Caco-2 (cell line): Measurements from ENCODE around the gene SSBP2. TPM values are rescaled to one million over a fixed set of nuclear protein-coding genes. Genes with fewer than 3 reads are reported as not detected.

Source experiments
- BruUV-seq: library from RNA; stranded (reverse); fragments of 400-500 nt; replicated peaks from 2 replicates; lab custom pipeline; 2021; lab: Mats Ljungman, UMichigan
- CTCF ChIA-PET: fragments of 300-600 bp; sonication (Branson Sonifier 250); formaldehyde crosslinking; loops from one replicate; lab custom pipeline; 2022; ENCODE audit warnings: antibody characterized with exemption; lab: Charles Lee
- POLR2A ChIA-PET: fragments of 300-600 bp; sonication (Branson Sonifier 250); formaldehyde crosslinking; loops from one replicate; lab custom pipeline; 2022; ENCODE audit warnings: antibody characterized with exemption; lab: Charles Lee
- DNase-seq, 2 experiments: peaks; one replicate each; pipeline versions ENCODE4 v3.0.0 to v3.0.0-alpha.2; 2020 to 2022
- H3K27me3 ChIP-seq: replicated peaks from 2 replicates; pipeline ENCODE4 v1.6.0; 2011; ENCODE audit warnings: low read length; ENCODE audit not compliant: control insufficient read depth, insufficient read depth
- H3K36me3 ChIP-seq: 2 replicates; pipeline ENCODE4 v1.5.1; 2011; ENCODE audit warnings: low read length; ENCODE audit not compliant: control insufficient read depth, insufficient read depth
- H3K4me1 ChIP-seq: fragments of 250-450 bp; sonication (Bioruptor Pico); 2 replicates; pipeline ENCODE4 v1.5.1; 2020; ENCODE audit warnings: mild to moderate bottlenecking
- H3K4me3 ChIP-seq: 2 replicates; pipeline ENCODE4 v1.5.1; 2011; ENCODE audit warnings: low read depth, mild to moderate bottlenecking, control low read depth, low read length
- H3K9me3 ChIP-seq: fragments of 250-450 bp; sonication (Bioruptor Pico); 2 replicates; pipeline ENCODE4 v1.5.1; 2020; ENCODE audit warnings: mild to moderate bottlenecking, moderate library complexity
- H3K27ac Mint-ChIP-seq: one replicate; pipeline ENCODE4 v1.8.0; 2022; ENCODE audit warnings: mixed read lengths; ENCODE audit not compliant: unreplicated experiment
- H3K27me3 Mint-ChIP-seq: one replicate; pipeline ENCODE4 v1.8.0; 2022; ENCODE audit warnings: mixed read lengths; ENCODE audit not compliant: insufficient read depth, unreplicated experiment
- H3K36me3 Mint-ChIP-seq: one replicate; pipeline ENCODE4 v1.8.0; 2022; ENCODE audit warnings: mild to moderate bottlenecking, mixed read lengths; ENCODE audit not compliant: insufficient read depth, unreplicated experiment
- H3K4me1 Mint-ChIP-seq: one replicate; pipeline ENCODE4 v1.8.0; 2022; ENCODE audit warnings: low read depth, mixed read lengths; ENCODE audit not compliant: unreplicated experiment
- H3K4me3 Mint-ChIP-seq: one replicate; pipeline ENCODE4 v1.8.0; 2022; ENCODE audit warnings: mild to moderate bottlenecking, moderate library complexity, mixed read lengths; ENCODE audit not compliant: unreplicated experiment
- H3K9me3 Mint-ChIP-seq: one replicate; pipeline ENCODE4 v1.8.0; 2022; ENCODE audit warnings: mixed read lengths; ENCODE audit not compliant: unreplicated experiment
- intact Hi-C: fragments of 100-400 bp; cut with micrococcal nuclease; formaldehyde crosslinking; loops from one replicate; pipeline ENCODE4 v1.10.0; 2022; ENCODE audit not compliant: unreplicated experiment
- total RNA-seq: library from RNA; stranded (reverse); gene quantifications from 2 replicates; pipeline ENCODE4 v1.2.3, GENCODE V29; 2022
- TF ChIP-seq, protein P1 (sequence below), 2 experiments: fragments of 200-600 bp in 1 of 2; IDR thresholded peaks; 1 replicate in 1 of 2; 2 replicates in 1 of 2; pipeline versions ENCODE4 v1.5.1 to v1.8.0; 2011 to 2022; ENCODE audit warnings: antibody characterized with exemption in 1 of 2, control low read depth in 1 of 2, inconsistent platforms in 1 of 2, low read depth in 1 of 2, low read length in 1 of 2, mild to moderate bottlenecking in 1 of 2, moderate library complexity in 1 of 2; ENCODE audit not compliant: insufficient read depth in 1 of 2, severe bottlenecking in 1 of 2, unreplicated experiment in 1 of 2

The SSBP2 gene
- total RNA-seq, 1 experiment from 2014 or later, result 2.5 TPM

DNA sequence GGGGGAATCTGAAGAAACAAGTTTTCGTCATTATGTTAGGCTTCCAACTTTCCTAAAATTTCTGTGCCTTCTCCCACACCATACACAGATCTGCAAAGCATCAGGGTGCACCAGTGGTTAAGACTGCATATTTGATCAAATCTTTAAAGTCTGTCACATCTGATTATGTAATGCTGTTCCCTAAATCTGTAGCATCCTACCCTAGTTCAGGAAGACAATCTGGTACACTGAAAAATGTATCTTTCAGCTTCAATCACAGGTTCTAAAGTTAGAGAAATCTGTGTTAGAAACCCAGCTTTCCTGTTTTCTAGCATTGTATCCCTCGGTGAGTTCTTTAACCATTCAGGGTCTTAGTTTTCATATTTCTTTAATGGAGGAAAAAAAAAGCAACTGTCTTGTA, 3.9 kb downstream of the SSBP2 start:
- TF ChIP-seq, protein P1, sequence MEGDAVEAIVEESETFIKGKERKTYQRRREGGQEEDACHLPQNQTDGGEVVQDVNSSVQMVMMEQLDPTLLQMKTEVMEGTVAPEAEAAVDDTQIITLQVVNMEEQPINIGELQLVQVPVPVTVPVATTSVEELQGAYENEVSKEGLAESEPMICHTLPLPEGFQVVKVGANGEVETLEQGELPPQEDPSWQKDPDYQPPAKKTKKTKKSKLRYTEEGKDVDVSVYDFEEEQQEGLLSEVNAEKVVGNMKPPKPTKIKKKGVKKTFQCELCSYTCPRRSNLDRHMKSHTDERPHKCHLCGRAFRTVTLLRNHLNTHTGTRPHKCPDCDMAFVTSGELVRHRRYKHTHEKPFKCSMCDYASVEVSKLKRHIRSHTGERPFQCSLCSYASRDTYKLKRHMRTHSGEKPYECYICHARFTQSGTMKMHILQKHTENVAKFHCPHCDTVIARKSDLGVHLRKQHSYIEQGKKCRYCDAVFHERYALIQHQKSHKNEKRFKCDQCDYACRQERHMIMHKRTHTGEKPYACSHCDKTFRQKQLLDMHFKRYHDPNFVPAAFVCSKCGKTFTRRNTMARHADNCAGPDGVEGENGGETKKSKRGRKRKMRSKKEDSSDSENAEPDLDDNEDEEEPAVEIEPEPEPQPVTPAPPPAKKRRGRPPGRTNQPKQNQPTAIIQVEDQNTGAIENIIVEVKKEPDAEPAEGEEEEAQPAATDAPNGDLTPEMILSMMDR (IDR thresholded peaks at IDR 0.05; ENCODE audit: insufficient read depth in 1 of 2, low read depth in 1 of 2, low read length in 1 of 2, severe bottlenecking in 1 of 2, unreplicated experiment in 1 of 2), result no peak
- BruUV-seq, result no TSS peak
- H3K4me1 Mint-ChIP-seq, result no peaks in the 10 kb centered on the region
- H3K4me3 Mint-ChIP-seq, result no peak overlapping the region
- H3K27me3 Mint-ChIP-seq, result peaks cover 17% of the 10 kb centered on the region
- no peak for DNase-seq
- POLR2A ChIA-PET, result no interaction called here
- H3K36me3 Mint-ChIP-seq, result no peaks in the 10 kb centered on the region
- Histone ChIP-seq H3K4me3 (no peak overlapping the region), H3K4me1 (peaks cover 1% of the 10 kb centered on the region), H3K36me3 (no peaks in the 10 kb centered on the region), H3K9me3 (no peaks in the 10 kb centered on the region), H3K27me3 (no peaks in the 10 kb centered on the region)
- CTCF ChIA-PET, result no interaction called here
- H3K9me3 Mint-ChIP-seq, result no peaks in the 10 kb centered on the region
- intact Hi-C loops, result no loop called here
- H3K27ac Mint-ChIP-seq, result no peak overlapping the region

- ChIA-PET CTCF (no interaction called here), POLR2A (no interaction called here)
- Mint-ChIP-seq H3K36me3 (no peaks in the 10 kb centered on the region), H3K4me1 (no peaks in the 10 kb centered on the region), H3K27me3 (peaks cover 21% of the 10 kb centered on the region), H3K9me3 (no peaks in the 10 kb centered on the region), H3K27ac (no peak overlapping the region), H3K4me3 (no peak overlapping the region)
- no peak overlapping the region for H3K4me3 ChIP-seq
- no peak for DNase-seq
- H3K4me1 ChIP-seq, result no peaks in the 10 kb centered on the region
- H3K36me3 ChIP-seq, result no peaks in the 10 kb centered on the region
- TF ChIP-seq, protein P1 (IDR thresholded peaks at IDR 0.05; ENCODE audit: insufficient read depth in 1 of 2, low read depth in 1 of 2, low read length in 1 of 2, severe bottlenecking in 1 of 2, unreplicated experiment in 1 of 2), result no peak
- intact Hi-C loops, result no loop called here
- H3K9me3 ChIP-seq, result no peaks in the 10 kb centered on the region
- BruUV-seq, result no TSS peak
- no peaks in the 10 kb centered on the region for H3K27me3 ChIP-seq
Measured at GRCh38 chr5:81740758-81741157, 10.1 kb downstream of the SSBP2 start.

DNA sequence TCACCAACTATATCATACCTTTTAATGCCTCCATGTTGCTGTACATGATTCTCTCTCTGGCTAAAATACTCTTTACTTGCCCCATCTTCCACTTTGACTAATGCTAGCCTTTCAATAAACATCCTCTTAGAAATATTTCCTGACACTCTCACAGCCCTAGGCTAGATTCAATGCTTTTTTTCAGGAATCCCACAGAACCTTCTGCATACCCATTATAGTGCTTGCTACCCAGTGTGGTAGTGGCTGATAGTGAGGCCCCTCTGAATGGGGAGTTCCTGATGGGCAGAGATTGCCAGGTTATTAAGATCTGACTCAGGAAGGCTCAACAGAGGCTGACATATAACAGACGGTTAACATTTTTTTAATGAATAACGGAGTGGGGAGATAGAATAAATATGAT, 11.6 kb downstream of the SSBP2 start:
- TF ChIP-seq, protein P1 (IDR thresholded peaks at IDR 0.05; ENCODE audit: insufficient read depth in 1 of 2, low read depth in 1 of 2, low read length in 1 of 2, severe bottlenecking in 1 of 2, unreplicated experiment in 1 of 2), result no peak
- intact Hi-C loops, result no loop called here
- H3K9me3 Mint-ChIP-seq, result no peaks in the 10 kb centered on the region
- peaks cover 21% of the 10 kb centered on the region for H3K27me3 Mint-ChIP-seq
- Histone ChIP-seq H3K9me3 (no peaks in the 10 kb centered on the region), H3K36me3 (no peaks in the 10 kb centered on the region), H3K4me1 (no peaks in the 10 kb centered on the region), H3K4me3 (no peak overlapping the region), H3K27me3 (no peaks in the 10 kb centered on the region)
- no peaks in the 10 kb centered on the region for H3K4me1 Mint-ChIP-seq
- CTCF ChIA-PET, result no interaction called here
- no peak overlapping the region for H3K27ac Mint-ChIP-seq
- no TSS peak for BruUV-seq
- H3K36me3 Mint-ChIP-seq, result no peaks in the 10 kb centered on the region
- POLR2A ChIA-PET, result no interaction called here
- H3K4me3 Mint-ChIP-seq, result no peak overlapping the region
- DNase-seq, result no peak
